HepG2 (cell line): ENCODE results near the gene OSBPL9. TPM values are rescaled to one million over a fixed set of nuclear protein-coding genes. Genes with fewer than 3 reads are reported as not detected.

Source experiments
- ATAC-seq: fragments of 200-7000 bp; cut with Tn5 transposase; 3 replicates; pipeline ENCODE4 v1.9.1; 2020; ENCODE audit warnings: mild to moderate bottlenecking, moderate library complexity
- BruUV-seq: library from RNA; stranded (reverse); fragments of 400-500 nt; replicated peaks from 2 replicates; lab custom pipeline; 2021; lab: Mats Ljungman, UMichigan
- CTCF ChIA-PET: fragments of 300-600 bp; formaldehyde crosslinking; extraction: SDS; loops from one replicate; lab custom pipeline; 2021; ENCODE audit warnings: low total read pairs, inconsistent platforms, low intra/inter-chr PET ratio; lab: Yijun Ruan, JAX
- POLR2A ChIA-PET: fragments of 350-600 bp; sonication (Branson Sonifier 250); formaldehyde crosslinking; loops from one replicate; lab custom pipeline; 2020; ENCODE audit warnings: antibody characterized with exemption, inconsistent platforms; lab: Yijun Ruan, JAX
- DNase-seq: peaks from one replicate; pipeline ENCODE4 v3.0.0-alpha.2; 2015; ENCODE audit warnings: low spot score
- FAIRE-seq: peaks from 3 replicates; lab custom pipeline; 2011; peaks lifted over from hg19 to GRCh38; lab: Jason Lieb, UNC
- H2AFZ ChIP-seq: one replicate; pipeline ENCODE4 v1.6.1; 2011; ENCODE audit warnings: low read length, inconsistent platforms
- H3K27ac ChIP-seq: fragments of 300-600 bp; 3 replicates; pipeline ENCODE4 v1.8.0; 2011; ENCODE audit warnings: mixed run types, mild to moderate bottlenecking, mixed read lengths, low read length, inconsistent platforms; ENCODE audit not compliant: insufficient read depth; ENCODE audit errors: extremely low read length
- H3K27me3 ChIP-seq, 2 experiments: fragments of 200-600 bp in 1 of 2; 2 replicates in 1 of 2; 3 replicates in 1 of 2; pipeline versions ENCODE4 v1.6.0 to v1.8.0; 2011; ENCODE audit warnings: low read length in 2 of 2, mild to moderate bottlenecking in 2 of 2, moderate library complexity in 2 of 2, inconsistent platforms in 1 of 2; ENCODE audit not compliant: insufficient read depth in 2 of 2, control insufficient read depth in 1 of 2
- H3K36me3 ChIP-seq, 2 experiments: fragments of 200-600 bp in 1 of 2; replicated peaks in 1 of 2; 2 replicates in 1 of 2; 3 replicates in 1 of 2; pipeline versions ENCODE4 v1.5.1 to v1.8.0; 2011; ENCODE audit warnings: low read length in 2 of 2, inconsistent platforms in 1 of 2; ENCODE audit not compliant: insufficient read depth in 2 of 2, control insufficient read depth in 1 of 2
- H3K4me1 ChIP-seq: 2 replicates; pipeline ENCODE4 v1.5.1; 2012; ENCODE audit warnings: low read length, inconsistent platforms; ENCODE audit not compliant: insufficient read depth
- H3K4me2 ChIP-seq: 2 replicates; pipeline ENCODE4 v1.6.0; 2011; ENCODE audit warnings: low read depth, low read length, inconsistent platforms
- H3K4me3 ChIP-seq, 3 experiments: fragments of 200-600 bp in 1 of 3; sonication (generic), shearing (Covaris generic) in 1 of 3; replicated peaks in 1 of 3; 2 replicates each; pipeline ENCODE4 v1.5.1; 2011 to 2016; ENCODE audit warnings: low read length in 3 of 3, inconsistent platforms in 2 of 3, low read depth in 2 of 3, mild to moderate bottlenecking in 2 of 3, control low read depth in 1 of 3, mixed read lengths in 1 of 3; ENCODE audit not compliant: insufficient read depth in 1 of 3
- H3K79me2 ChIP-seq: one replicate; pipeline ENCODE4 v1.6.1; 2011; ENCODE audit warnings: low read length, inconsistent platforms; ENCODE audit not compliant: insufficient read depth
- H3K9ac ChIP-seq: 2 replicates; pipeline ENCODE4 v1.6.0; 2011; ENCODE audit warnings: mild to moderate bottlenecking, low read depth, low read length, inconsistent platforms; ENCODE audit not compliant: insufficient read depth
- H3K9me3 ChIP-seq: 2 replicates; pipeline ENCODE4 v1.5.1; 2012; ENCODE audit warnings: mild to moderate bottlenecking, low read length
- H4K20me1 ChIP-seq: 2 replicates; pipeline ENCODE4 v1.6.0; 2011; ENCODE audit warnings: inconsistent platforms, mild to moderate bottlenecking, low read length, moderate library complexity; ENCODE audit not compliant: insufficient read depth
- ATF5 ChIP-seq: sonication (generic); formaldehyde crosslinking; IDR thresholded peaks from 2 replicates; pipeline ENCODE4 v1.4.0; 2020; ENCODE audit warnings: mild to moderate bottlenecking, low read depth, missing genetic modification reagents
- CSRNP1 ChIP-seq: sonication (generic); formaldehyde crosslinking; IDR thresholded peaks from 2 replicates; pipeline ENCODE4 v1.8.1; 2023; ENCODE audit warnings: mild to moderate bottlenecking, missing genetic modification reagents
- RCOR2 ChIP-seq: IDR thresholded peaks from 2 replicates; pipeline ENCODE4 v1.6.1; 2016; ENCODE audit warnings: missing biosample characterization, missing genetic modification reagents
- RERE ChIP-seq: IDR thresholded peaks from 2 replicates; pipeline ENCODE4 v1.6.1; 2016; ENCODE audit warnings: low read depth, missing genetic modification reagents, missing compliant biosample characterization
- ZNF570 ChIP-seq: sonication (generic); formaldehyde crosslinking; IDR thresholded peaks from 2 replicates; pipeline ENCODE4 v1.4.0; 2020; ENCODE audit warnings: mild to moderate bottlenecking, missing genetic modification reagents, borderline replicate concordance
- ZNF574 ChIP-seq: sonication (generic); formaldehyde crosslinking; IDR thresholded peaks from 2 replicates; pipeline ENCODE4 v1.4.0; 2020; ENCODE audit warnings: missing genetic modification reagents
- ZNF589 ChIP-seq: sonication (generic); formaldehyde crosslinking; conservative IDR thresholded peaks from 2 replicates; pipeline ENCODE4 v1.8.0; 2022; ENCODE audit warnings: mild to moderate bottlenecking, moderate library complexity, missing genetic modification reagents
- WGBS: methylation state at CpG from one replicate; pipeline ENCODE4 v1.1.6; 2017; ENCODE audit warnings: low lambda C conversion rate; 5-methylcytosine and 5-hydroxymethylcytosine counted together
- in situ Hi-C: cut with HindIII; loops from 2 replicates; pipeline ENCODE4 v1.10.0; 2017; ENCODE audit warnings: low pct_unique_long_range_greater_than_20kb; ENCODE audit not compliant: extremely low pct_ligation_motif_present
- intact Hi-C: fragments of 100-400 bp; cut with micrococcal nuclease; formaldehyde crosslinking; loops from one replicate; pipeline ENCODE4 v1.10.0; 2022; ENCODE audit not compliant: unreplicated experiment
- polyA plus RNA-seq, 8 experiments: library from polyadenylated mRNA; depleted of rRNA in 3 of 8; stranded (reverse) in 7 of 8; unstranded in 1 of 8; fragments of >200 nt; fragmentation: Illumina TruSeq in 4 of 8; extraction: Trizol in 4 of 8; gene quantifications; 2 replicates each; pipeline versions ENCODE4 v1.2.1 to v1.2.3, GENCODE V29; 2011 to 2016; ENCODE audit warnings: low read depth in 4 of 8, missing spikeins in 1 of 8, mixed read lengths in 1 of 8; ENCODE audit not compliant: insufficient read depth in 1 of 8
- total RNA-seq, 5 experiments: library from RNA; depleted of rRNA; stranded (reverse); fragments of >200 nt; fragmentation: Illumina TruSeq; extraction: Trizol; gene quantifications; 2 replicates each; pipeline ENCODE4 v1.2.3, GENCODE V29; 2016; ENCODE audit warnings: low read depth in 1 of 5

OSBPL9 gene
- total and polyA plus RNA-seq, 2 of the 13 experiments (the other 11 are each of a cell fraction or from before 2014, with no cell fraction given): 83.6 to 142 TPM

GRCh38 chr1:51754666-51755065 is 137.8 kb downstream of the OSBPL9 start:
- FAIRE-seq: no peak
- no TSS peak for BruUV-seq
- Histone ChIP-seq H2AFZ (no peak overlapping the region), H3K4me2 (no peak overlapping the region), H4K20me1 (no peaks in the 10 kb centered on the region), H3K36me3 (peaks cover 10 to 48% of the 10 kb centered on the region in 2 experiments), H3K9me3 (no peaks in the 10 kb centered on the region), H3K9ac (no peak overlapping the region), H3K27ac (no peak overlapping the region), H3K4me3 (no peak overlapping the region), H3K27me3 (no peaks in the 10 kb centered on the region), H3K79me2 (no peaks in the 10 kb centered on the region), H3K4me1 (no peaks in the 10 kb centered on the region)
- in situ Hi-C loops: no loop called here
- no peak for ATAC-seq
- intact Hi-C loops: no loop called here
- POLR2A ChIA-PET: no interaction called here
- WGBS: 97% methylated on average over 3 of the region's 3 CpGs
- CTCF ChIA-PET: no interaction called here
- TF ChIP-seq ZNF570 (CRISPR knock-in tag) (no peak), RERE (CRISPR knock-in tag) (no peak), CSRNP1 (CRISPR knock-in tag) (no peak), ATF5 (no peak), ZNF589 (CRISPR knock-in tag) (no peak), ZNF574 (CRISPR knock-in tag) (no peak), RCOR2 (CRISPR knock-in tag) (no peak)
- no peak for DNase-seq
